ENCODE measurements around the gene TRIM31.

DNA sequence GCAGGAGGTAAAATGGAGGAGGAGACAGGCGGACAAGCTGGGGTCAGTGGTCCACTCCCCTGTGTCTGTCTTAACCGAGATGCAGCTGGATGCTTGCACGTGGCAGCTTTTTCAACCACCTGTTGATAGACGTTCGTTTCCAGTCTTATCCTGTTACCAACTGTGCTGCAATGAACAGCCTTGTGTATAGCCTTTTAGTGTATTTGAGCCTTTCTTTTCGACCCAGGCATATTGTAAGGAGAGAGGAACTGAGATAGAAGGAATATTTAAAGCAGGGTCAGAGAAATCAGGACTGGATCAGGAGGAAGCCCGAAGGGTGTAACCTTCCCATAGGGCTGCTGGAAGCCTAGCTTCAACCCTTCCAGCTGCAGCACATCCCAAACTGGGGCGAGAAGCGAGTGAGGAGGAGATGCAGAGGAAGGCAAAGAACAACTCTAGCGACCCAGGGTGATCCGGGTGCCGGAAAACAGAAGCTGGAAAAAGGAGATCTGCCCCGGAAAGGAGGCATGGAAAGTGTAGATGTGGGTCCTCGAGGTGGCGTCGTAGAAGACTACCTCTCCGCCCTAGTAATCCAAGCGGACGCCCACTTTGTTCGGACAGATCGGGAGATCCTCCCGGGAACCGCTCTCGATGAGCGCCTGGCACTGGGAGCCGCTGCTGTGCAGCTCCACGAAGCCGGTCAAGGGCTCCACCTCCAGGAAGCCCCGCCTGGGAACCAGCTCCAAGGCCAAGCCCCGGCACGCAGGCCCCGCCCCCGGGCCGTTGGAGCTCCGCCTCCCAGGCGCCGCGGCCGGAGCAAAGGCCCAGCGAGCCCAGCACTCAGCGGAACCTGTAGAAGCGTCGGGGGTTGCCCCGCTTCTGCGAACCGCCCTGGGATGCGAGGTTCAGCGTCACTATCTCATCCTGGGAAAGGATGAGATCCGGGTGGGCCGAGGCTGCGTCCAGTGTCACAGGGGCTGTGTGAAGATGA lies 11.2 kb downstream of the TRIM31 start:
- TF ChIP-seq, protein P1, sequence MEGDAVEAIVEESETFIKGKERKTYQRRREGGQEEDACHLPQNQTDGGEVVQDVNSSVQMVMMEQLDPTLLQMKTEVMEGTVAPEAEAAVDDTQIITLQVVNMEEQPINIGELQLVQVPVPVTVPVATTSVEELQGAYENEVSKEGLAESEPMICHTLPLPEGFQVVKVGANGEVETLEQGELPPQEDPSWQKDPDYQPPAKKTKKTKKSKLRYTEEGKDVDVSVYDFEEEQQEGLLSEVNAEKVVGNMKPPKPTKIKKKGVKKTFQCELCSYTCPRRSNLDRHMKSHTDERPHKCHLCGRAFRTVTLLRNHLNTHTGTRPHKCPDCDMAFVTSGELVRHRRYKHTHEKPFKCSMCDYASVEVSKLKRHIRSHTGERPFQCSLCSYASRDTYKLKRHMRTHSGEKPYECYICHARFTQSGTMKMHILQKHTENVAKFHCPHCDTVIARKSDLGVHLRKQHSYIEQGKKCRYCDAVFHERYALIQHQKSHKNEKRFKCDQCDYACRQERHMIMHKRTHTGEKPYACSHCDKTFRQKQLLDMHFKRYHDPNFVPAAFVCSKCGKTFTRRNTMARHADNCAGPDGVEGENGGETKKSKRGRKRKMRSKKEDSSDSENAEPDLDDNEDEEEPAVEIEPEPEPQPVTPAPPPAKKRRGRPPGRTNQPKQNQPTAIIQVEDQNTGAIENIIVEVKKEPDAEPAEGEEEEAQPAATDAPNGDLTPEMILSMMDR (conservative IDR thresholded peaks at IDR 0.05; ENCODE audit: low read length) = no peak
- no peak for TF ChIP-seq EZH2phosphoT487 (IDR thresholded peaks at IDR 0.05; ENCODE audit: borderline replicate concordance, low read depth, low read length)

Measured in OCI-LY7 (cell line).